ENCODE data around the gene SLC36A1. TPM values are rescaled to one million over a fixed set of nuclear protein-coding genes. Genes with fewer than 3 reads are reported as not detected.

Gene SLC36A1
- total RNA-seq, 6 experiments from 2014 or later: 9.2 to 13.1 (median 10.3) TPM

DNA sequence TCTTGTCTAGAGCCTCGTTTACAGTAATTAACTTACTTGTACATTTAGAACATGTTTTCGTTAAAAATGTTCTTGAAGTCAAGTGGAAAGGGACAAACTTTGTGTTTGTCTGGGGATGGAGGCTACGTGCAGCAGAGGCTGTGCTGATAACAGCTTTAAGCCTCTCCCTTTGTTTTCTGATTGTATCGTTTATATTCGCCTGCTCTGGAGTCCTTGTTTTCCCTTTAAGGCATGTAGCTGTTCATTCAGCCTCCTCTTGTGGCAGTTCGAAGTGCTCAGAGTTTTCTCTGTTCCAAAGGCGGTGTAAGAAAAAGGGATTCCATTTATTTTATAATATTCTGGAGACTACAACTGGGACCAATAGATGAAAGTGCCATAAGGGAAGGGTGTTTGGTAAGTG lies 1.9 kb downstream of the SLC36A1 start:
- Mint-ChIP-seq H3K4me3 (peak overlapping the region; percentile 93), H3K27ac (no peak overlapping the region; the same call in 1 of the 2 replicates)

DNA sequence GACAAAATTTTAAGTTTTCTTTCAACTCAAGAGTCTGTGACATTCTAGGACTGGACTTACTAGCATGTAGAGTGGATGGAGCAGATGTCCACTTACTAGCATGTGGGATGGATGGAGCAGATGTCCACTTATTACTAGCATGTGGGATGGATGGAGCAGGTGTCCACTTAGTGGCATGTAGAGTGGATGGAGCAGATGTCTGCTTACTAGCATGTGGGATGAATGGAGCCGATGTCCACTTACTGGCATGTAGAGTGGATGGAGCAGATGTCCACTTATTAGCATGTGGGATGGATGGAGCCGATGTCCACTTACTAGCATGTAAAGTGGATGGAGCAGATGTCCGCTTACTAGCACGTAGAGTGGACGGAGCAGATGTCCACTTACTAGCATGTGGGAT lies 2.4 kb downstream of the SLC36A1 start:
- no peaks in the 10 kb centered on the region for H3K9me3 Mint-ChIP-seq
- no peak for TF ChIP-seq CTCF (IDR thresholded peaks at IDR 0.05)
- peaks cover 42% of the 10 kb centered on the region for H3K4me1 Mint-ChIP-seq (ENCODE audit: low read depth)
- no peak overlapping the region for H3K27ac Mint-ChIP-seq
- no peak overlapping the region for H3K4me3 Mint-ChIP-seq
- H3K36me3 Mint-ChIP-seq (ENCODE audit: low read depth): no peaks in the 10 kb centered on the region
- H3K27me3 Mint-ChIP-seq (ENCODE audit: insufficient read depth): peaks cover 2% of the 10 kb centered on the region
- no peak for DNase-seq

More for the DNA sequence above, 1.9 kb downstream of the SLC36A1 start:
- H3K9me3 Mint-ChIP-seq: no peaks in the 10 kb centered on the region
- peaks cover 2% of the 10 kb centered on the region for H3K27me3 Mint-ChIP-seq (ENCODE audit: insufficient read depth)
- no peak for DNase-seq
- TF ChIP-seq CTCF (IDR thresholded peaks at IDR 0.05): no peak
- H3K4me1 Mint-ChIP-seq (ENCODE audit: low read depth): peaks cover 42% of the 10 kb centered on the region
- H3K36me3 Mint-ChIP-seq (ENCODE audit: low read depth): no peaks in the 10 kb centered on the region

GRCh38 chr5:151450605-151451004 lies 3.2 kb downstream of the SLC36A1 start:
- no peak overlapping the region for H3K27ac Mint-ChIP-seq
- H3K27me3 Mint-ChIP-seq (ENCODE audit: insufficient read depth): peaks cover 2% of the 10 kb centered on the region
- no peak for TF ChIP-seq CTCF (IDR thresholded peaks at IDR 0.05)
- no peaks in the 10 kb centered on the region for H3K9me3 Mint-ChIP-seq
- H3K36me3 Mint-ChIP-seq (ENCODE audit: low read depth): no peaks in the 10 kb centered on the region
- no peak overlapping the region for H3K4me3 Mint-ChIP-seq
- peaks cover 42% of the 10 kb centered on the region for H3K4me1 Mint-ChIP-seq (ENCODE audit: low read depth)
- no peak for DNase-seq

DNA sequence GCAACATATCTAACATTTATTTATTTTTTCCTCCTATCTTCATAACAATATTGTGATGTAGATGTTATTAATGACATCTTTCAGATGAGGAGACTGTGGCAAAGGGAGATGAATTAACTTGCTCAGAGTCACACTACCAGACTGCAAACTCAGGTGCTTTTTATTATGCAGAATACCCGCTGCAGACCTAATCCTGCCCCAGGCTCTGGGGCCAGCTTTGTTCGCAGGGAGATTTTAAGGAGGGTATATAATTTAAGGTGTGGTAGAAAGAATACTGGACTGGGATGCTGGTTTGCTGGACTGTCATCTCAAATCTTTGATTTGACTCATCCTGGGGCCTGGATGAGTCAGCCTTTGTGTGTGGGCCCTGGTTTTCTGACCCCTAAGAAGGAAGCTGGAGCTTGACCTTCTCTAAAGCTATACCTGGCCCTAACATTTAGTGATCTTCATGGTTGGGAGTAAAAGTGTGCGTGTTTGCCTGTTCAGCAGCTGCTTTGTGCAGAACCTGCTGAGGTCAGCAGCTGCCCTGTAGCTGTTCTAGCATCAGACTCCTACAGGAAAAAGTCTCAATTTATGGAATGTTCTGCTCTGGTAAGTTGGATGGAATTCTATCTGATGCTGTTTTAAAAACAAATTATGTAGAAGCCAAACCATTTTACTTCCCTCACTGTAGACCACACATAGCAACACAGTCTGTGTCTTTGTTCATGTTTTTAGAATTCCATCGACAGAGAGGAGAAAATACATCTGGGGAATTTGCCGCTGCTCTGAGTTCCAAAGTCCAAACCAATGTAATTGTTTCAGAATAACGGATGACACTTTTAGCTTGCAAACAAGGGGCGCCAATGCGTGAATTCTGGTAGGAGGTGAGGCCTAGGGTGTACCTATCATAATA lies 4.5 kb downstream of the SLC36A1 start:
- H3K9me3 Mint-ChIP-seq: no peaks in the 10 kb centered on the region
- peak overlapping the region; percentile 77 for H3K27ac Mint-ChIP-seq
- H3K27me3 Mint-ChIP-seq (ENCODE audit: insufficient read depth): no peaks in the 10 kb centered on the region
- H3K4me1 Mint-ChIP-seq (ENCODE audit: low read depth): peaks cover 42% of the 10 kb centered on the region
- TF ChIP-seq CTCF (IDR thresholded peaks at IDR 0.05): no peak
- H3K4me3 Mint-ChIP-seq: 0 out of 2 replicates have a peak overlapping the region, but pooled peaks have one; percentile 1
- no peaks in the 10 kb centered on the region for H3K36me3 Mint-ChIP-seq (ENCODE audit: low read depth)
- DNase-seq: peak; percentile 30

DNA sequence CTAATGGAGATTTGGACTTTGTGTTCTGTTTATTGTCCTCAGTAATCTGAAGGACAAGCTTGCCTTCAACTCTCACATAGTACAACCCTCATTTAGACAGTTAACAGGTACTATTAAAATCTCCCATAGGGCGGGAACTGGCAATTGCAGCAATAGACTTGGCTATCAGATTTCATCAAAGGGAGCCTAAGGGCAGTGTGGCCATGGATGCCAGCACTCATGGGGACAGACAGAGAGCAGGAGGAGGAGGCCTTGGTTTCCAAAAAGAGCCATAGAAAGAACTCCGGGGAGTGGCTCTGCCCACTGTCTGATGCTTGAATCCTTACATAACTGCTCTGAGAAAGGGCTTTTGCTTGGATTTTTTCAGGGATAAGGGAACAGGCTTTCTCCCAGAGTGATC lies 6.8 kb downstream of the SLC36A1 start:
- DNase-seq: no peak
- Mint-ChIP-seq H3K9me3 (no peaks in the 10 kb centered on the region), H3K4me3 (no peak overlapping the region), H3K27me3 (ENCODE audit: insufficient read depth) (no peaks in the 10 kb centered on the region), H3K36me3 (ENCODE audit: low read depth) (peaks cover 7% of the 10 kb centered on the region; the same call in 1 of the 2 replicates), H3K27ac (no peak overlapping the region), H3K4me1 (ENCODE audit: low read depth) (peaks cover 31% of the 10 kb centered on the region)
- TF ChIP-seq CTCF (IDR thresholded peaks at IDR 0.05): no peak

Data from HFFc6 (cell line).